Measurements from ENCODE around the gene CD96. TPM values are rescaled to one million over a fixed set of nuclear protein-coding genes. Genes with fewer than 3 reads are reported as not detected.

Gene CD96
- polyA plus RNA-seq, 1 experiment = 0.12 TPM

GRCh38 chr3:111662012-111662411 is 120.0 kb downstream of the CD96 start:
- H3K4me3 ChIP-seq (ENCODE audit: low read depth, low read length) = no peak overlapping the region
- ChIA-PET POLR2A (no interaction called here), CTCF (no interaction called here)
- H3K27ac ChIP-seq (ENCODE audit: low read depth, low read length) = no peak overlapping the region
- peaks cover 8% of the 10 kb centered on the region for H3K9me3 ChIP-seq (ENCODE audit: control insufficient read depth, insufficient read depth, low read length)
- no peak for TF ChIP-seq CTCF (IDR thresholded peaks at IDR 0.05; ENCODE audit: low read depth, low read length)
- no peaks in the 10 kb centered on the region for H3K27me3 ChIP-seq (ENCODE audit: control insufficient read depth, insufficient read depth, low read length)
- no peak for DNase-seq (ENCODE audit: low read depth, low spot score)

- H3K27me3 ChIP-seq (ENCODE audit: control insufficient read depth, insufficient read depth, low read length) = no peaks in the 10 kb centered on the region
- POLR2A ChIA-PET = no interaction called here
- TF ChIP-seq CTCF (IDR thresholded peaks at IDR 0.05; ENCODE audit: low read depth, low read length) = no peak
Measured at GRCh38 chr3:111662907-111663306, 120.9 kb downstream of the CD96 start.

GRCh38 chr3:111666041-111666735 is 124.2 kb downstream of the CD96 start:
- H3K27me3 ChIP-seq (ENCODE audit: control insufficient read depth, insufficient read depth, low read length) = no peaks in the 10 kb centered on the region
- peaks cover 8% of the 10 kb centered on the region for H3K9me3 ChIP-seq (ENCODE audit: control insufficient read depth, insufficient read depth, low read length)
- DNase-seq (ENCODE audit: low read depth, low spot score) = no peak
- no peak overlapping the region for H3K4me3 ChIP-seq (ENCODE audit: low read depth, low read length)
- CTCF ChIA-PET = interaction anchor here (0.7 to 6.9 kb wide), 5 partner anchors 13 to 377 kb away, joined by 3 to 100 read pairs (median 4); no protein-coding TSS in a partner anchor
- H3K27ac ChIP-seq (ENCODE audit: low read depth, low read length) = no peak overlapping the region
- POLR2A ChIA-PET = no interaction called here
- TF ChIP-seq CTCF (IDR thresholded peaks at IDR 0.05; ENCODE audit: low read depth, low read length) = no peak

More at GRCh38 chr3:111662907-111663306, 120.9 kb downstream of the CD96 start:
- Histone ChIP-seq H3K4me3 (ENCODE audit: low read depth, low read length) (no peak overlapping the region), H3K9me3 (ENCODE audit: control insufficient read depth, insufficient read depth, low read length) (peaks cover 8% of the 10 kb centered on the region), H3K27ac (ENCODE audit: low read depth, low read length) (no peak overlapping the region)
- CTCF ChIA-PET = no interaction called here
- DNase-seq (ENCODE audit: low read depth, low spot score) = no peak

- no peak overlapping the region for H3K4me3 ChIP-seq (ENCODE audit: low read depth, low read length)
- ChIA-PET POLR2A (no interaction called here), CTCF (interaction anchor here (0.6 to 6.9 kb wide), 8 partner anchors 25 to 445 kb away, joined by 3 to 100 read pairs (median 6); no protein-coding TSS in a partner anchor)
- no peak for TF ChIP-seq CTCF (IDR thresholded peaks at IDR 0.05; ENCODE audit: low read depth, low read length)
- no peak for DNase-seq (ENCODE audit: low read depth, low spot score)
- H3K9me3 ChIP-seq (ENCODE audit: control insufficient read depth, insufficient read depth, low read length) = peaks cover under 1% of the 10 kb centered on the region; the same call in 1 of the 2 replicates
- no peak overlapping the region for H3K27ac ChIP-seq (ENCODE audit: low read depth, low read length)
- no peaks in the 10 kb centered on the region for H3K27me3 ChIP-seq (ENCODE audit: control insufficient read depth, insufficient read depth, low read length)
Measured at GRCh38 chr3:111667170-111667569, 125.2 kb downstream of the CD96 start.

- CTCF ChIA-PET = interaction anchor here (0.7 to 6.9 kb wide), 13 partner anchors 8 to 444 kb away, joined by 3 to 100 read pairs (median 6); no protein-coding TSS in a partner anchor
- TF ChIP-seq CTCF (IDR thresholded peaks at IDR 0.05; ENCODE audit: low read depth, low read length) = no peak
- POLR2A ChIA-PET = no interaction called here
- H3K9me3 ChIP-seq (ENCODE audit: control insufficient read depth, insufficient read depth, low read length) = no peaks in the 10 kb centered on the region
- no peaks in the 10 kb centered on the region for H3K27me3 ChIP-seq (ENCODE audit: control insufficient read depth, insufficient read depth, low read length)
- DNase-seq (ENCODE audit: low read depth, low spot score) = no peak
- H3K4me3 ChIP-seq (ENCODE audit: low read depth, low read length) = no peak overlapping the region
- H3K27ac ChIP-seq (ENCODE audit: low read depth, low read length) = no peak overlapping the region
Measured at GRCh38 chr3:111667621-111668239, 125.7 kb downstream of the CD96 start.
